ENCODE measurements around the gene SLC27A4.

DNA sequence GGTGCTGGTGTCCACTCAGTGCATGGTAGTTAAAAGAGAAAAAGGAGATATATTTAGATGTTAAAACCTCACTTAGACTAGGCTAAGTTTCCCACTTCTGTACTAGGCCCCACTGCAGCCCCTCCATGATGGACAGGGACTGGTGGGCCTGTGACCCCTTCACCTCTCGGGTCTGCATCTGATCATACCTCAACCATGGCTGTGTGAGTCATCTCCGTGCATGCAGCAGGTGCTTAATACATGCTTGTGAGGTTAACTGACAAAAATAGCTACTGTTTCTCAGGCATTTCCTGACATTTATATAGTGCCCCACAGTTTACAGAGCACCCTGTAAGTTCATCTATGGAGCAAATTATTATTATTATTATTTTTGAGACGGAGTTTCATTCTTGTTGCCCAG, 22.4 kb downstream of the SLC27A4 start:
- TF ChIP-seq EZH2phosphoT487 (IDR thresholded peaks at IDR 0.05; ENCODE audit: insufficient read depth, low read depth), result no peak
- TF ChIP-seq EZH2 (IDR thresholded peaks at IDR 0.05; ENCODE audit: insufficient read depth, poor library complexity, severe bottlenecking), result no peak

All from GM23248 (cell line).